Urinary bladder (tissue), 4 donors: ENCODE results near the gene EGR2. TPM values are rescaled to one million over a fixed set of nuclear protein-coding genes. Genes with fewer than 3 reads are reported as not detected.

Experiments
- DNase-seq: peaks from one replicate; pipeline ENCODE4 v3.0.0-alpha.2; 2015; ENCODE audit errors: extremely low spot score
- H3K27ac ChIP-seq: one replicate; pipeline ENCODE4 v1.5.1; 2013; ENCODE audit warnings: low read depth, mild to moderate bottlenecking, moderate library complexity
- H3K36me3 ChIP-seq: one replicate; pipeline ENCODE4 v1.6.1; 2013; ENCODE audit warnings: mild to moderate bottlenecking, moderate library complexity; ENCODE audit not compliant: insufficient read depth
- H3K4me1 ChIP-seq: one replicate; pipeline ENCODE4 v1.6.1; 2013; ENCODE audit warnings: mild to moderate bottlenecking, moderate library complexity; ENCODE audit not compliant: insufficient read depth
- H3K4me3 ChIP-seq: one replicate; pipeline ENCODE4 v1.5.1; 2013; ENCODE audit warnings: low read depth, low read length
- WGBS: extraction: QIAGEN DNeasy Blood & Tissue Kit; methylation state at CpG from one replicate; pipeline ENCODE4 v1.1.7; 2013; 5-methylcytosine and 5-hydroxymethylcytosine counted together
- polyA plus RNA-seq: library from polyadenylated mRNA; stranded (reverse); fragments of 200-250 nt; gene quantifications from one replicate; pipeline ENCODE4 v1.2.3, GENCODE V29; 2013
- total RNA-seq: library from RNA; depleted of rRNA; stranded (reverse); fragments of >200 nt; gene quantifications from one replicate; pipeline ENCODE4 v1.2.3, GENCODE V29; 2014
- donor health status: healthy with polysubstance abuse.
- donor health status: healthy.

Gene EGR2
- total and polyA plus RNA-seq, 2 donors, result 2.3 to 5.3 TPM

DNA sequence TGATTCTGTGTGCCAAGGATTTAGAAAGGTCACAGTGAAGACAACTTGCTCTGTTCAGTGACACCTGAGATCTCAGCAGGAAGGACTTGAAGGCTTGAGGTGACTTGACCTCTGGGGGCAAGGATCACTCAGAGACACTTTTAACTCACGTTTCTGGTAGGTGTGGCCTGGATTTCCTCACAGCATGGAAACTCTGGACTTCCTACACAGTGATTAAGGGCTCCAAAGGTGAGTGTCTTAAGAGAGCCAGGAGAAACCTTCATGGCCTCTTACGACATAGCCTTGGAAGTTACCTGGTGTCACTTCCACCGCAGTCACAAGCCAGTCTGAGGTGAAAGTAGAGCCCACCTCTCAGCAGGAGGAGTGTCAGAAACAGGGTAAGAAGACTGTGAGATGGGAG lies 49.8 kb downstream of the EGR2 start:
- Histone ChIP-seq H3K4me1 (no peaks in the 10 kb centered on the region), H3K27ac (no peak overlapping the region), H3K36me3 (no peaks in the 10 kb centered on the region), H3K4me3 (no peak overlapping the region)
- 64% methylated on average over 3 of the region's 3 CpGs for WGBS
- DNase-seq, result no peak

- H3K36me3 ChIP-seq, result no peaks in the 10 kb centered on the region
- no peak overlapping the region for H3K27ac ChIP-seq
- no peak overlapping the region for H3K4me3 ChIP-seq
- no peaks in the 10 kb centered on the region for H3K4me1 ChIP-seq
- WGBS, result 85% methylated on average over 2 of the region's 2 CpGs
- DNase-seq, result no peak
Measured at GRCh38 chr10:62765726-62766125, 50.4 kb downstream of the EGR2 start.

DNA sequence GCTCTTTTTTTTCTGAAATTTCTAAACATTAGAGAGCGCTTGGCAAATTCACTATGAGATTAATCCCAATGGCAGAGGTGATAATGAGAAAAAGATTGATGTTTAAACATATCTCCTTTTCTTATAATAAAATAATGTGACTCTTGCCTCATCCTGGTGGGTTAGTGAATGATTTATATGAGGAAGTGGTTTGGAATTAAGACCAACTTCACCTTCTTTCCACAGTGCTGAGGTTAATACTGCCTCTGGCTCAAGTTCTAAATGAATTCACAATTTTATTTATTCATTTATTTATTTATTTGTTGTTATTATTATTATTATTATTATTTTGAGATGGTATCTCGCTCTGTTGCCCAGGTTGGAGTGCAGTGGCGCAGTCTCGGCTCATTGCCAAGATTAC lies 52.2 kb downstream of the EGR2 start:
- Histone ChIP-seq H3K36me3 (no peaks in the 10 kb centered on the region), H3K27ac (no peak overlapping the region), H3K4me3 (no peak overlapping the region), H3K4me1 (no peaks in the 10 kb centered on the region)
- no peak for DNase-seq
- WGBS, result 99% methylated on average over 4 of the region's 4 CpGs

GRCh38 chr10:62763155-62763554 lies 53.0 kb downstream of the EGR2 start:
- H3K4me1 ChIP-seq, result no peaks in the 10 kb centered on the region
- no peaks in the 10 kb centered on the region for H3K36me3 ChIP-seq
- H3K27ac ChIP-seq, result no peak overlapping the region
- DNase-seq, result no peak
- WGBS, result 94% methylated on average over 4 of the region's 4 CpGs
- no peak overlapping the region for H3K4me3 ChIP-seq

Other genes starting within 250 kb of the EGR2 start
- 26.3 TPM for gene ADO, start 11.6 kb downstream of the EGR2 start, total RNA-seq
- 16.4 TPM for gene ADO, start 11.6 kb downstream of the EGR2 start, polyA plus RNA-seq